Suprapubic skin (tissue), 4 donors: ENCODE results near the gene TM9SF4.

Experiments
- POLR2A ChIP-seq, 2 donors: fragments of 450-650 bp; IDR thresholded peaks; one replicate each; pipeline ENCODE4 v1.6.1; 2017; ENCODE audit warnings: antibody characterized with exemption in 2 of 2, mild to moderate bottlenecking in 2 of 2, moderate library complexity in 2 of 2
- POLR2AphosphoS5 ChIP-seq, 3 donors: sonication (generic); formaldehyde crosslinking; IDR thresholded peaks; one replicate each; pipeline ENCODE4 v1.6.1; 2017; ENCODE audit warnings: antibody characterized with exemption in 3 of 3
- TF ChIP-seq, protein P1 (sequence below), 2 donors: fragments of 200-600 bp in 1 of 2; fragments of 450-650 bp in 1 of 2; sonication (generic) in 1 of 2; IDR thresholded peaks; one replicate each; pipeline ENCODE4 v1.5.1; 2016 to 2019; ENCODE audit warnings: antibody characterized with exemption in 2 of 2, mild to moderate bottlenecking in 1 of 2, moderate library complexity in 1 of 2

DNA sequence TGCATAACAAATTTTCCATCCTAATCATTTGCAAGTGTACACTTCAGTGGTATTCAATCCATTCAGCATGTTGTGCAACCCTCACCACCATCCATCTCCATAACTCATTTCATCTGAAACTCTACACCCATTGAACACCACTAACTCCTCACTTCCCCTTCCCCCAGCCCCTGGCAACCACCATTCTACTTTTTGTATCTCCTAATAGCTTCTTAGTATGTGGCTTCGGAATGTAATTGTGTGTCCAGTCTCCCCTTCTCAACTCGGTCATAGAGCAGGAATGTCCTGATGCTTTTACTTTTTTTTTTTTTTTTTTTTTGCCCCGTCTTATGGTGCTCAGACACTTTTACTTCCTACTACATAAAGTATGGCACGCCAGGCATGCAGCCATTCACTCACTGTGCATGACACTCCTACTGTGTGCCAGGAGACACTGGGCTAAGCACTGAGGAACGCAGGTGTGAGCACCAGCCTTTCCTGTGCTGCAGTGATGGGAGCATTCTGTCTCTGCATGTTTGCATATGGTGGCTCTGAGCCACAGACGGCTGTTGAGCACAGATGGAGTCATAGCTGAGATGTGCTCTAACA lies 42.2 kb upstream of the TM9SF4 start:
- TF ChIP-seq, protein P1, sequence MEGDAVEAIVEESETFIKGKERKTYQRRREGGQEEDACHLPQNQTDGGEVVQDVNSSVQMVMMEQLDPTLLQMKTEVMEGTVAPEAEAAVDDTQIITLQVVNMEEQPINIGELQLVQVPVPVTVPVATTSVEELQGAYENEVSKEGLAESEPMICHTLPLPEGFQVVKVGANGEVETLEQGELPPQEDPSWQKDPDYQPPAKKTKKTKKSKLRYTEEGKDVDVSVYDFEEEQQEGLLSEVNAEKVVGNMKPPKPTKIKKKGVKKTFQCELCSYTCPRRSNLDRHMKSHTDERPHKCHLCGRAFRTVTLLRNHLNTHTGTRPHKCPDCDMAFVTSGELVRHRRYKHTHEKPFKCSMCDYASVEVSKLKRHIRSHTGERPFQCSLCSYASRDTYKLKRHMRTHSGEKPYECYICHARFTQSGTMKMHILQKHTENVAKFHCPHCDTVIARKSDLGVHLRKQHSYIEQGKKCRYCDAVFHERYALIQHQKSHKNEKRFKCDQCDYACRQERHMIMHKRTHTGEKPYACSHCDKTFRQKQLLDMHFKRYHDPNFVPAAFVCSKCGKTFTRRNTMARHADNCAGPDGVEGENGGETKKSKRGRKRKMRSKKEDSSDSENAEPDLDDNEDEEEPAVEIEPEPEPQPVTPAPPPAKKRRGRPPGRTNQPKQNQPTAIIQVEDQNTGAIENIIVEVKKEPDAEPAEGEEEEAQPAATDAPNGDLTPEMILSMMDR (IDR thresholded peaks at IDR 0.05): no peak
- TF ChIP-seq POLR2A (IDR thresholded peaks at IDR 0.05): no peak
- no peak for TF ChIP-seq POLR2AphosphoS5 (IDR thresholded peaks at IDR 0.05)
